GM13976 (cell line): ENCODE measurements around the gene PLEKHM3.
"Not testable (repeated sequence)": the region's sequence is repeated elsewhere in the genome, so short reads cannot be mapped to it uniquely, and the experiment has no call there.

Experiments used
- DNase-seq: peaks from one replicate; pipeline ENCODE4 v3.0.0; 2012; ENCODE audit warnings: low spot score
- in situ Hi-C: fragments of 300-500 bp; cut with MboI; formaldehyde crosslinking; loops from one replicate; pipeline ENCODE4 v1.12.0; 2022; ENCODE audit warnings: low sequenced_read_pairs, mixed read lengths, inconsistent platforms; ENCODE audit not compliant: unreplicated experiment
- TF ChIP-seq, protein P1 (sequence below): IDR thresholded peaks from 2 replicates; pipeline ENCODE4 v1.5.1; 2012; ENCODE audit warnings: borderline replicate concordance, mild to moderate bottlenecking; ENCODE audit not compliant: insufficient read depth; ENCODE audit errors: extremely low read depth, missing control alignments, control extremely low read depth

The PLEKHM3 gene

DNA sequence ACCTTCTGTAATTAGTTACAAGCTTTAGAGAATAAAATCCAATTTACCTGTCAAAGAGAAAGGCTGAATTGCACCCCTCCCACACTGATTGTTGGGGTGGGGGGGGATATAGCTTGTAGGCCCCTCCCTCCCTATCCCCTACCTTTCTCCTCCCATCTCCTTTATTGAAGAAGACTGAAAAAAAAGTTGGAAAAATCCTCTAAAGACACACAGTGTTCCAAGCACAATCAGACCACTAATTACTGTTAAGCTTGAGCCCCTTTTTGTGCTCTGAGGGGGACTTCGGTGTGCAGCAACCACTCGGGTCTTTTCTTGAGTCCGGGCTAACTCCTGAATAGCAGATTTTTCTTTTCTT is 212.6 kb downstream of the PLEKHM3 start:
- no peak for DNase-seq
- TF ChIP-seq, protein P1, sequence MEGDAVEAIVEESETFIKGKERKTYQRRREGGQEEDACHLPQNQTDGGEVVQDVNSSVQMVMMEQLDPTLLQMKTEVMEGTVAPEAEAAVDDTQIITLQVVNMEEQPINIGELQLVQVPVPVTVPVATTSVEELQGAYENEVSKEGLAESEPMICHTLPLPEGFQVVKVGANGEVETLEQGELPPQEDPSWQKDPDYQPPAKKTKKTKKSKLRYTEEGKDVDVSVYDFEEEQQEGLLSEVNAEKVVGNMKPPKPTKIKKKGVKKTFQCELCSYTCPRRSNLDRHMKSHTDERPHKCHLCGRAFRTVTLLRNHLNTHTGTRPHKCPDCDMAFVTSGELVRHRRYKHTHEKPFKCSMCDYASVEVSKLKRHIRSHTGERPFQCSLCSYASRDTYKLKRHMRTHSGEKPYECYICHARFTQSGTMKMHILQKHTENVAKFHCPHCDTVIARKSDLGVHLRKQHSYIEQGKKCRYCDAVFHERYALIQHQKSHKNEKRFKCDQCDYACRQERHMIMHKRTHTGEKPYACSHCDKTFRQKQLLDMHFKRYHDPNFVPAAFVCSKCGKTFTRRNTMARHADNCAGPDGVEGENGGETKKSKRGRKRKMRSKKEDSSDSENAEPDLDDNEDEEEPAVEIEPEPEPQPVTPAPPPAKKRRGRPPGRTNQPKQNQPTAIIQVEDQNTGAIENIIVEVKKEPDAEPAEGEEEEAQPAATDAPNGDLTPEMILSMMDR: no peak
- in situ Hi-C loops: no loop called here

DNA sequence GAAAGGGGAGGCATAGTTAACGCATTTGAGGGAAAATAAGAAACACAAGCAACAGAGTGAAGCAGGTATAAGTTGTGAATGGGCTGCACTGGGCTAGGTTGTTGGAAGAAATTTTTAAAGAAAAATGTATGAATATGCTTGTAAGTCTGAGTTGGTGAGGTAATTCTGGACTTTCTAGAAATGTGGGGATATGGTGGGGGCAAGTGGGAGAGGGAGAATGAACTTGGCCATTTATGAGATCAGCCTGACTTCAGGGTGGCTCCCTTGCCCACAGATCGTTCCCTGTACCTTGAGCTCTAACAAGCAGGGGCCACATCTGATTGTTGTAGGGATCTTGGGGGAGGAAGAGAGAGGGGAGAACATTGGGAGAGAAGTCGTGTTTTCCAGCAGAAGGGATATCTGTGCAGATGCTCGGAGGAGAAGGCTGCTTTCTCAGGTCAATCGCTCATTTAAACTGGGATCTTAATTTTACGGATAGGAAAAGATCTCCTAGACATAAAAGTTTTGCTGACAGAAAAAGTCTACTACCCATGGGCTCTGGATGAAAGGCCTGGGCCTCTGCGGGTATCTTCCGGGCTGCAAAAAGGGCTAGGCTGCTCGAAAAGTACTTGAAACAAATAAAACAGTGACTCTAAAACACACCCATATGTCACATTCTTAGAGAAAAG is 213.1 kb downstream of the PLEKHM3 start:
- in situ Hi-C loops: no loop called here
- no peak for DNase-seq

DNA sequence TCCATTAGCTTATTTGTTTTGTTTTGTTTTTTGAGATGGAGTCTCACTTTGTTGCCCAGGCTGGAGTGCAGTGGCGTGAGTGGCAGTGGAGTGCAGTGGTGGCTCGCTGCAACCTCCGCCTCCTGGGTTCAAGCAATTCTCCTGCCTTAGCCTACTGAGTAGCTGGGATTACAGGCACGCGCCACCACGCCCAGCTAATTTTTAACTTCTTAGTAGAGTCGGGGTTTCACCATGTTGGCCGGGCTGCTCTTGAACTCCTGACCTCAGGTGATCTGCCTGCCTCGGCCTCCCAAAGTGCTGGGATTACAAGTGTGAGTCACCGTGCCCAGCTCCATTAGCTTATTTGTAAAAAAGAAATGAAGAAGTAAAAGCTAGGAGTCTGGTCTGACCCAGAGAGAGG is 213.7 kb downstream of the PLEKHM3 start:
- DNase-seq, in situ Hi-C loops: not testable (repeated sequence)

More for the DNA sequence above, 213.1 kb downstream of the PLEKHM3 start:
- TF ChIP-seq, protein P1: no peak

DNA sequence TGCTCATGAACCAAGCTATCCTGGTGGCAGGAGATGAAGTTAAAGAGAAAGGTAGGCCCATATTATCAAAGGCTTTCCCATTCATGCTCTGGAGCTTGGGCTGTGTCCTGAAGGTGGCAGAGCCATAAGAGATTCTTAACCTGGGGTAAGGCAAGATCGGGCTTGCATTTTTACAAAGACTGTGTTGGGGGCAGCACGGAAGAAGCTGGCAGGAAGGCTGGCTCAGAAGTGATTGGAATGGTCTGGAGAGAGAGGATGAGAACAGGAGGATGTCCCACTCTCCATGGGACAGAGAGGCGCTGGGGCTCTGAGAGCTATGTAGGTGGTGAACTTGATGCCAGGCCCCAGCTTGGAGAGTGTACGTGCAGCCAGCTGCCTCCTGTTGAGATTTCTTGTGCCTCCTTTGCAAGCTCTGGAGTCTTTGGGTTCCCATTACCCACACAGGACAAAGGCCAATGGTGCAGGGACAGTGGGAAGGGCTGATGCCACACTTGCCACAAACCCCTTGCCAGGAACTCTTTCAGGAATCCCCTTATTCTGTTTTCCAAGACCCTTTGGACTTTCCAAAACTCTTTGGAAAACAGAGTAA is 215.0 kb downstream of the PLEKHM3 start:
- TF ChIP-seq, protein P1: no peak
- in situ Hi-C loops: no loop called here
- no peak for DNase-seq

DNA sequence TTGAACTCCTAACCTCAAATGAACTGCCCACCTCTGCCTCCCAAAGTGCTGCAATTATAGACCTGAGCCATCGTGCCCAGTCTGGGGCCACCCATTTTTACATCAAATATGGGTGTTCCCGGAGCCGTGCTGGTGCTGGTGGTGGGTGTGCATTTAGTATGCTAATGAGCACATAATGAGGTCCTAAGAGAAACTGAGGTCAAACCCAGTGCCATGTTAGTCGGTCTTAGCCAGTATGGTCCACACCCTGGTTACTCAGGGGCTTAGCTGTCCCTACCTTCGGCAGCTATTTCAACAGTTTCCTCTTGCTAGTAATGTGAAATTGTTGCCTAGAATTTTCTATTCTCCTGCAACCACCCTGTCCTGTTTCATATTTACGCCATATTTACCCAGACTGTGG is 217.2 kb downstream of the PLEKHM3 start:
- TF ChIP-seq, protein P1: no peak
- in situ Hi-C loops: no loop called here
- DNase-seq: no peak

DNA sequence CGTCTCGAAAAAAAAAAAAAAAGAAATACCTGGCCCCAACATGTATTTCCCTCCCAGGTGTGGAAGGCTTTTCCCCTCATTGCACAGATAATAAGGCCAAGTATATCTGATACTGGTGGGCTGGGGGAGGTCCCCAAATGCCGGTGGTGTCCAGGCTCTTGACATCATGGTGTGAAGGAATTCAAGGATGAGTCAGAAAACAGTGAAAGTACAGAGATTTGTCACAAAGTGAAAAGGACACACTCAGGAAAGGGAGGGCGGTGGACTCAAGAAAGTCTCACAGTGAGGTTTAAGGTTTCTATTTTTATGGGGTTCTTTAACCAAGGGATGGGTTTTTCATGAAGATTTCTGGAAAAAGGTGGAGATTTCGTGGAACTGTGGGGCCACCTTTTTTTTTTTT is 217.8 kb downstream of the PLEKHM3 start:
- TF ChIP-seq, protein P1: no peak
- in situ Hi-C loops: no loop called here

DNA sequence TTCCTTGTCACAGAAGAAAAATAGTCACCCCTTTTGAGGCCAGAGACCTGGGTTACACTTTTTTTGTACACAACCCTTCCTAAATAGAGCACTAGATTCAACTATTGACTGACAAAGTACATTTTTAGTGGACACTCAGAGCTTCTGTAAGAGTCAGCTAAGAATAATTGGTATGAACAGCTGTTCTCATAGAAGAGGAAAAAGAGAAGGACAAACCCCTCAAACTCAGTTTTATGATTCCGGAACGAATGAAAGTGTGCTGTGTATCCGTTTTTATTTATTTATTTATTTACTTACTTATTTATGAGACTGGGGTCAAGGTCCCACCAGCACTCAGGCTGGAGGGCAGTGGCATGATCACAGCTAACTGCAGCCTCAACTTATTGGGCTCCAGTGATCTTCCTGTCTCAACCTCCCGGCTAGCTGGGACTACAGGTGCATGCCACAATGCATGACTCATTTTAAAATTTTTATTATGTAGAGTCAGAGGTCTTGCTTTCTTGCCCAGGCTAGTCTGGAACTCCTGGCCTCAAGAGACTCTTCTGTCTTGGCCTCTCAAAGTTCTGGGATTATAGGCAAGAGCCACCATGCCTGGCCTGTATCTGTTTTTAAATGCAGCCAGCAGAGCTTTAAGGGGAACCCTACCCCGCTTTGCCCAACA is 219.6 kb downstream of the PLEKHM3 start:
- no peak for DNase-seq
- in situ Hi-C loops: no loop called here
- TF ChIP-seq, protein P1: no peak

More for the DNA sequence above, 217.8 kb downstream of the PLEKHM3 start:
- peak; percentile 57 for DNase-seq
